Activated CD4-positive, CD25-positive, alpha-beta regulatory T cell treated with anti-CD3 and anti-CD28 coated beads, Interleukin-2, amount 50 U/mL, for 24 hours (primary cell): ENCODE measurements around the gene TBC1D3B.
"Not testable (repeated sequence)": the region's sequence is repeated elsewhere in the genome, so short reads cannot be mapped to it uniquely, and the experiment has no call there.

Experiments
- ATAC-seq, 2 donors: fragments of 150-1000 bp; cut with Tn5 transposase; one replicate each; pipeline ENCODE4 v1.10.0; 2021; ENCODE audit warnings: mild to moderate bottlenecking in 1 of 2, moderate library complexity in 1 of 2

Gene TBC1D3B

GRCh38 chr17:36176536-36176935 lies at the start of gene TBC1D3B:
Gene TBC1D3B (minus strand): TSS chr17:36176636. CDS start chr17:36175050, 1,586 bp downstream.
- ATAC-seq: not testable (repeated sequence)

- ATAC-seq: not testable (repeated sequence)
Observed at GRCh38 chr17:36222967-36223366, 46.5 kb upstream of the TBC1D3B start.

GRCh38 chr17:36221581-36222100 lies 45.2 kb upstream of the TBC1D3B start:
- not testable (repeated sequence) for ATAC-seq

- not testable (repeated sequence) for ATAC-seq
Observed at GRCh38 chr17:36220737-36221580, 44.5 kb upstream of the TBC1D3B start.

- not testable (repeated sequence) for ATAC-seq
Observed at GRCh38 chr17:36219556-36219955, 43.1 kb upstream of the TBC1D3B start.

- ATAC-seq: not testable (repeated sequence)
Observed at GRCh38 chr17:36215406-36216308, 39.2 kb upstream of the TBC1D3B start.

GRCh38 chr17:36214918-36215317 lies 38.5 kb upstream of the TBC1D3B start:
- ATAC-seq: no peak

- ATAC-seq: no peak
Observed at GRCh38 chr17:36213695-36214094, 37.3 kb upstream of the TBC1D3B start.

GRCh38 chr17:36212966-36213365 lies 36.5 kb upstream of the TBC1D3B start:
- no peak for ATAC-seq

GRCh38 chr17:36212272-36212605 lies 35.8 kb upstream of the TBC1D3B start:
- ATAC-seq: no peak

GRCh38 chr17:36211484-36212271 lies 35.2 kb upstream of the TBC1D3B start:
- not testable (repeated sequence) for ATAC-seq

GRCh38 chr17:36210439-36211211 lies 34.2 kb upstream of the TBC1D3B start, which contains the start of gene CCL4L2:
Gene CCL4L2 (plus strand): TSS chr17:36211063.
- ATAC-seq: peak; percentile 36 to 50

GRCh38 chr17:36209575-36209974 lies 33.1 kb upstream of the TBC1D3B start:
- ATAC-seq: no peak

- ATAC-seq: not testable (repeated sequence)
Observed at GRCh38 chr17:36207383-36207782, 30.9 kb upstream of the TBC1D3B start.

- peak in 1 of 2 donors; percentile 30 for ATAC-seq
Observed at GRCh38 chr17:36206486-36206821, 30.0 kb upstream of the TBC1D3B start.

GRCh38 chr17:36205637-36206485 lies 29.4 kb upstream of the TBC1D3B start:
- ATAC-seq: no peak

- no peak for ATAC-seq
Observed at GRCh38 chr17:36204724-36205500, 28.5 kb upstream of the TBC1D3B start.

- ATAC-seq: no peak
Observed at GRCh38 chr17:36203335-36203734, 26.9 kb upstream of the TBC1D3B start.

GRCh38 chr17:36201506-36201905 lies 25.1 kb upstream of the TBC1D3B start:
- not testable (repeated sequence) for ATAC-seq

- not testable (repeated sequence) for ATAC-seq
Observed at GRCh38 chr17:36201102-36201501, 24.7 kb upstream of the TBC1D3B start.
